ENCODE data around the gene PRDM12. TPM values are rescaled to one million over a fixed set of nuclear protein-coding genes. Genes with fewer than 3 reads are reported as not detected.

The PRDM12 gene
- total RNA-seq, 2 donors from 2014 or later: not detected

DNA sequence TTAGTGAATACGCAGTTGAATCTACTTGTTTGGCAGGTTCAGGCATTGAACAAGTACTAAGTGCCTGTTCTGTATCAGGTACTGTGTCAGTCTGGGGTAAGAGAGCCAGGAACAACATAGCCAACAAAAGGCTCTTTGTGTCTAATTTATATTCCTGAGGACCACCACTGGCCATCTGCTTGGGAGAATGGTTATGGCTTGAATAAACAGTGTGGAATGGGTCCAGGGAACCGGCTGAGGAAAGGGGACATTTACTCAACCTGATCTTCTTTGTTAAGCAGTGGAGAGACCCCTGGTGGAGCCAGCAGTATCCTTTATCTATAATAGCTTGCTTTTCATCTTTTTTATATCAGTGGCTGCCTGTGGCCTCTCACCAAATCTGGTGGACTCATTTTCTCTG, 67.7 kb downstream of the PRDM12 start:
- Histone ChIP-seq H3K36me3 (no peaks in the 10 kb centered on the region), H3K4me3 (no peak overlapping the region), H3K9me3 (no peaks in the 10 kb centered on the region), H3K4me1 (ENCODE audit: control insufficient read depth in 1 of 2, low read depth in 2 of 2) (peaks cover 0 to 8% of the 10 kb centered on the region in 2 donors), H3K27ac (no peak overlapping the region), H3K27me3 (replicated peaks; ENCODE audit: insufficient read depth) (no peaks in the 10 kb centered on the region)
- ATAC-seq (ENCODE audit: insufficient number of reproducible peaks, low FRiP score, low read depth): no peak
- no peak for DNase-seq (ENCODE audit: low spot score)
- no peak for TF ChIP-seq CTCF (IDR thresholded peaks at IDR 0.05)

Other genes with a start within 250 kb of the PRDM12 start
- 10 to 100 TPM; 65.4 to 81.7 TPM for gene ASS1, start 219.6 kb upstream of the PRDM12 start, total RNA-seq
- gene FUBP3, start 85.0 kb upstream of the PRDM12 start, total RNA-seq: 100 to 1,000 TPM in 1 of 2 donors, 10 to 100 TPM in 1; 62.9 to 127 TPM
- gene EXOSC2, start 29.2 kb downstream of the PRDM12 start, total RNA-seq: 10 to 100 TPM; 12.3 to 33.3 TPM
- 100 to 1,000 TPM in 1 of 2 donors, 10 to 100 TPM in 1; 62.8 to 123 TPM for gene ABL1, start 170.7 kb downstream of the PRDM12 start, total RNA-seq
- not detected for gene QRFP, start 232.2 kb downstream of the PRDM12 start, total RNA-seq

Data from thoracic aorta (tissue), 2 donors.